Astrocyte (in vitro differentiated cells and primary cell): ENCODE measurements around the gene PPFIA3.

Source experiments
- CTCF ChIP-seq: IDR thresholded peaks from 2 replicates; pipeline ENCODE4 v1.5.1; 2011; ENCODE audit warnings: low read depth, mild to moderate bottlenecking, inconsistent platforms, low read length, moderate library complexity; ENCODE audit not compliant: insufficient read depth
- EZH2 ChIP-seq: IDR thresholded peaks from 2 replicates; pipeline ENCODE4 v1.6.1; 2012; ENCODE audit warnings: mild to moderate bottlenecking, low read length, inconsistent platforms; ENCODE audit not compliant: insufficient read depth

GRCh38 chr19:49135686-49136085 lies 16.3 kb downstream of the PPFIA3 start:
- no peak for TF ChIP-seq EZH2
- TF ChIP-seq CTCF = no peak
